Osteoblast (primary cell): ENCODE results near the gene MYO3B. TPM values are rescaled to one million over a fixed set of nuclear protein-coding genes. Genes with fewer than 3 reads are reported as not detected.

Source experiments
- small RNA-seq: library from RNA; depleted of rRNA; stranded (forward); fragments of <200 nt; gene quantifications from one replicate; pipeline ENCODE3, GENCODE V24; 2012
- total RNA-seq: library from RNA; depleted of rRNA; stranded (reverse); fragments of >200 nt; gene quantifications from 2 replicates; pipeline ENCODE4 v1.2.3, GENCODE V29; 2012

The MYO3B gene
- total RNA-seq, 1 donor = 0.36 TPM

Small RNAs within 50 kb of the gene (small RNA-seq; reads per million reads assigned to genes)
- gene RF02271 = not detected
